DMS79 treated with DMSO at 0.1 percent for 48 hours (cell line): ENCODE results near the gene CCDC194.
A peak's percentile ranks its signal among the peaks of the same experiment; 100 is the strongest.

Source experiments
- DNase-seq: peaks from one replicate; lab custom pipeline; 2025; lab: John Stamatoyannopoulos, UW

Gene CCDC194

GRCh38 chr19:17405250-17406045 lies 11.5 kb upstream of the CCDC194 start, which contains the start of gene BST2:
TSS of gene BST2 (minus strand) at chr19:17405630. CDS start at chr19:17405575, 55 bp downstream.
- DNase-seq: no peak

DNA sequence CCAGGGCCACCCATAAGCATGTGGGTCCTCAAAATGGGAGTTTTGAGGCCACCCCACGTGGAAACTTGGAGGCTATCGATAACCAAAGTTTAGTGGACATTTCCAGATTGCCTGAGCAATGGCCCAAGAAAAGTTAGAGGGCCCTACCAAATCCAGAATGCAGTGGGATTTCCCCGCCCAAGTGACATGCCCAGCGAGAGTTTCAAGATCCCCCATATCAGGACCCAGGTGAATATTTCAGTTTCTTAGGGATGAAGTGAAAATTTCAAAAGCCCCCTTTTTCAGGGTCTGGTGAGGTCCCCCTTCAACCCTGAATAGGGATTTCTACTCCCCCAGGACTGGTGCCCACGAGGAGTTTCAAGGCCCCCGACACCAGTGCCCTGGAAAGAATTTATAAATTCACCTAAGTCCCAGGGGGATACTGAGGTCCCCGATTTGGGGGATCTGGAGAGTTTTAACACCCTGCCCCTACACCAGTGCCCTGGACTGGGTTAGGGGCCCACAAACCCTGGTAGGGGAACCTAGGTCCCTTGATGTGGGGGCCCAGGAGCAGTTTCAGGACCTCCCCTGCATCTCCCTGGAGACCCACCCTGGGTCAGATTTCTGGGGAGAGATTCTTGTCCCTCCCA lies 10.7 kb upstream of the CCDC194 start:
- no peak for DNase-seq

DNA sequence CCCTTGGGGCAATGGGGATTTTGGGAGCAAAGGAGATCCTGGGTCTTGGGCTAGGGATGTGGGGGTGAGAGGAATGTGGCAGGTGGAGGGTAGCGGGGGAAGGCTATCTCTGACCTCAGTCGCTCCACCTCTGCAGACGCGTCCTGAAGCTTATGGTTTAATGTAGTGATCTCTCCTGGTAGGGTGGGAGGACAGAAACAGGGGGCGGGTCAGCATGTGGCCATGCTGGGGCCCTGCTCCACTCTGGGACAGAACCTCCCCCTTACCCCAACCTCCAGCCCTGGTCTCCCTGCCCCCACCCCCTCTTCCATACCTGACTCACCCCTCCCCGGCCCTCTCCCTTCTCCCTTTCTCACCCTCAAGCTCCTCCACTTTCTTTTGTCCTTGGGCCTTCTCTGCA lies 10.0 kb upstream of the CCDC194 start:
- no peak for DNase-seq

DNA sequence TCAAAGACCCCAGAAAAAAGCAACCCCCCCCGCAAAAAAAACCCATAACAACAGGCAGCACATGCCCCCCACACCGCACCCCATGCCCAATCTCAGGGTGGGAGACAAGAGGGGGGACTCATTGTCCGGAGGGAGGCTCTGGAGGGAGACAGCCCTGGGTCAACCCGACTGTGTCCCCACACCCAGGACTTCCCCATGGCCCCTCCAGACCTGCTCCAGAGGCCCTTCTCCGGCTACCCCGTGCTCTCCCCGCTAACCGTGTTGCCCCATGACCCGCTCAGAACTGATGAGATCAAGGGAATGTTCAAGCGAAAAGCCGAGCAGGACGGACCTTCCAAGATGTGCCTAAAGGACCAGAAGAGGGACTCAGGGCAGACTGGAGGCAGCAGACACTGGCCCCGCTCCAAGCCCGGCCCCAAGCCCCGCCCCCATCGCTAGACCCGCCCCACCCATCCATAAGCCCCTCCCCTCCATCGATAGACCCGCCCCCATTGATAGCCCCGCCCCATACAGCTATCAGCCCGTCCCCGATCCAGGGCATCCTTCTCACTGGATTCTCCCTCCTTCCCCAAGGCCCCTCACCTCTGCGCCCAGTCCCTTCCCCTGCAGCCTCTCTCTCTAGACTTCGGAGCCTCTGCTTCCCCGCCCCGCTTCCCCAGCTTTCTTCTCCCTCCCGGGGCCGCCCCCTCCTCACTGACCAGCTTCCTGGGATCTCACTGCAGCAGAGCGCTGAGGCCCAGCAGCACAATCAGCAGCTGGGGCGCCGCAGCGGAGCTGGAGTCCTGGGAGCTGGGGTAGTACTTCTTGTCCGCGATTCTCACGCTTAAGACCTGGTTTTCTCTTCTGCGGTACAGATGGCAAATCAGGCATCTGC lies 9.2 kb upstream of the CCDC194 start:
- no peak for DNase-seq

DNA sequence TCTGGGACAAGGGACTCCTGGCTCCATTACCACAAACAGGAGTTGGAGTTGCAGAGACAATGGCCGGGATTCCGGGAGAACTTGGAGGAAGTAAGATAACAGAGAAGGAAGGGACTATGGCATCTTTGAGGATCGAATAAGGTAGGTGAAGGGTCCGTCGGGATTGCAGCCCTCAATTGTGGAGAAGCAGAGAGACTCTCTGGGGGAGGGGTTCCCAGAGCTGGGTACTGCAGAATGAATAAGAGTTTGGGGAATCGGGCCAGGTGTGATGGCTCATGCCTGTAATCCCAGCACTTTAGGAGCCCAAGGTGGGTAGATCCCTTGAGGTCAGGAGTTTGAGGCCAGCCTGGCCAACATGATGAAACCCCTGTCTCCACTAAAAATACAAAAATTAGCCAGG lies 7.6 kb upstream of the CCDC194 start:
- DNase-seq: no peak

DNA sequence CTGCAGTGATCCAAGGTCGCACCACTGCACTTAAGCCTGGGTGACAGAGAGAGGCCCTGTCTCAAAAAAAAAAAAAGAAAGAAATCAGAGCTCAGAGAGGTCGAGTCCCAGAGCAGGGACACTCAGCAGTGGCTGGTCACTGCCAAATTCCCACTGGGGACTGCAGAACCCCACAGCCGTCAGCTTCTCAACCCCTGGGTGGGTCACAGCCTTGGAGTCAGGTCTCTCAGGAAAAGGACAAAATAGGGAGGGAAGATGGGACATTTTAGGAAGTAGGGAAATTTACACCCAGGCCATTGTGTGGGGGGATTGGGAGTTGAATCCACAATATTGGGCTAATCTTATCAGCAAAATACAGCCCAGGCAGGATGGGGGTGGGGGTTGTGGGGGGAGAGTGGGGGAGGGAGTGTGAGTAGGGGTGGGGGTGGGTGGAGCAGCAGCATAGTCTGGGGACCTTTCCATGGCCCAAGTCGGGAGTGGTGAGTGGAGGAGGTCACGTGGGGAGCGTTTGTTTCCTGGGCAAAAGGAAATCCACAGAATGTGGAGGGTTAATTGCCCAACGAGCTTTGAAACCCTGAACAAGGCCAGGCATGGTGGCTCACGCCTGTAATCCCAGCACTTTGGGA lies 5.0 kb upstream of the CCDC194 start:
- DNase-seq: no peak

- no peak for DNase-seq
Measured at GRCh38 chr19:17394891-17395415, 957 bp upstream of the CCDC194 start.

DNA sequence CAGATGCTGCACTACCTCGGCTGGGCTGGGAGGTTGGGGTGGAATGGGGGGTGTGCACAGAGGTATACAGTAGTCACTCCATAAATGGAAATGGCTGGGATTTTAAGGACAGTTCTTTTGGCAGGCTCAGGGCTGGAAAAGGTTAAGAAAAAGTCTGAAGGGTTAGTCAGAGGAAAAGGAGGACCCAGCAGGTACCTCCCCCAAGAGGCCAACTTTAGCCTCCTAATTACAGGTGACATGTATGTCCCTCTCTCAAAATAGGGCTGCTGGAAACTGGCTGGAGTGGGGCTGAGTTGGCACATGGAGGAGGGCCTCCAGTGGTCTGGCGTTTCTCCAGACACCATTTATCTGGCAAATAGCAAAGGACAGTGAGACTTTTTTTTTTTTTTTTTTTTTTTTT lies 994 bp downstream of the CCDC194 start:
- DNase-seq: no peak

- DNase-seq: peak; percentile 43
Measured at GRCh38 chr19:17391371-17392151, 2.4 kb downstream of the CCDC194 start.

- peak; percentile 78 for DNase-seq
Measured at GRCh38 chr19:17390665-17391370, 3.2 kb downstream of the CCDC194 start.

DNA sequence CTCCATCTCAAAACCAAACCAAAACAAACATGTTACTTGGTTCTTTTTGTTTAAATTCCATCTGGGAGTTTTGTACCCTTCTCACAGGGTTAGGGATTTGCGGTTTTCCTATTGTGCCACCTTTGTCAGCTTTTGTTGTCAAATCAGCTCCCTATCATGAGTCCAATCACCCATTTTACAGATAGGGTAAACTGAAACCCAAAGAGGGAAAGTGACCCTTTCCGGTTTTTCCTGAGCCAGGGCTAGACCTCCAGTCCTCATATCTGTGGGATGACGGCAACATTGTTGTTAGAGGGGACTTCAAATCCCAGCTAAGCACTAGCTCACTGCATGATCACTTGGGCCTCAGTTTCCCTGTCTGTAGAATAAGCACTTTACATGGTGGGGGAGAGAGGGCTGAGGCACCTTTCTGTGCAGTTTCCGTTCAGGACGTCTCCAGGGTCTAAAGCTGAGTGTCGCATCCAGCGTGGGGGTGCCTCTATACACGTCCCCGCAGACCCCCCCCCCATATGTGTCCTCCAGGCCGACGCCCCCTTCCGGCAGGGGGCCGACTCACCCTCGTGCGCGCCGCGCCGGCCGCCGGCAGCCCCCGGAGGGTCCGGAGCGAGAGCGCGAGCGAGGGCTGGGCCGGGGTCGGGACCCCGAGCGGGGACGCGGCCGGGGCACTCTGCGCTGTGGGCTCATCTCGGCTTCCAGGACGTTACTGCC lies 3.9 kb downstream of the CCDC194 start:
- no peak for DNase-seq

DNA sequence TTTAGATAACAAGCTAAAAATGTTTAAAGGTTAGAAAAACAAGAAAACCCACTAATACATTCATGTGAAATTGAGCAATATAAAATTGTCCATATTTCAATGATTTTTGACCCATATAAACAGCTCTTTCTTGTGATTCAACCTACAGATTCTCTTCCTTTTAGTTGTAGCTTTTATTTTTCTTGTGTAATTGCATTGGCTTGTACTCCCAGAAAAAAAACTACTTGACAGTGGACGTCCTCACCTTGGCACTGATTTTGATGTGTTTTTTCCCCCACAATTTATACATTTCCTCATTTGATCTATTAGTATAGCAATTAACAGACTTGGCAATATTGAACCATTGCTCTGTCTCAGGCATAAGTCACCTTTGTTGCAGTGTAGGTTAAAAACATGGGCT lies 4.7 kb downstream of the CCDC194 start:
- no peak for DNase-seq

DNA sequence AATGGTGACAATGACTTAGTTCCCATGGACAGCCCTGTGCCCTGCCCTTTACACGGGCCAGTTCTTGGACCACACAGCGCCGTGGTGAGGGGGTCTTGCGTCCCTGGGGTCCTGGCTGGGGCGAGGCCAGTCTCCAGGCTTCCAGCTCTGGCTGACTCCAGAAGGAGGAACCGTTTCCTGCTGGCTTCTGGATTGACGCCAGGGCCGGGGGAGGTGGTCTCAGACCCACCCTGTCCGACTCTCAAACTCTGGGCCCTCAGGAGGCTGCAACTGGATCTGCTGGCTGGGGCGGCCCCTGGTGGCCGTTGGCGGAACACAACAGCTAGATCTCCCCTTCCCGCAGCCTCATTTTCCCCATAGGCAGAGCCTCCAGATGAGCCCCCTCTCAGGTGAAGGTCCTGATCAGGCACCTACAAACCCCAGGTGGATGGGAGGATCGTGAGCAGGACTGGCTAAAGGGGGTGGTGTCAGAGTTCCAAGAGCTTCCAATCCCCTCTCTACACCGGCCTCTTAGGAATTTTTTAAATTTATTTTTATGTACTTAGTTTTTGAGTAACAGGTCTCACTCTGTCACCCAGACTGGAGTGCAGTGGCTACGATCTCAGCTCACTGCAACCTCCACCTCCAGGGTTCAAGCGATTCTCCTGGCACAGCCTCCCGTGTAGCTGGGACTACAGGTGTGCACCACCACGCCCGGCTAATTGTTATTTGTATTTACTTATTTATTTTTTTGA lies 8.0 kb downstream of the CCDC194 start:
- peak; percentile 23 for DNase-seq

DNA sequence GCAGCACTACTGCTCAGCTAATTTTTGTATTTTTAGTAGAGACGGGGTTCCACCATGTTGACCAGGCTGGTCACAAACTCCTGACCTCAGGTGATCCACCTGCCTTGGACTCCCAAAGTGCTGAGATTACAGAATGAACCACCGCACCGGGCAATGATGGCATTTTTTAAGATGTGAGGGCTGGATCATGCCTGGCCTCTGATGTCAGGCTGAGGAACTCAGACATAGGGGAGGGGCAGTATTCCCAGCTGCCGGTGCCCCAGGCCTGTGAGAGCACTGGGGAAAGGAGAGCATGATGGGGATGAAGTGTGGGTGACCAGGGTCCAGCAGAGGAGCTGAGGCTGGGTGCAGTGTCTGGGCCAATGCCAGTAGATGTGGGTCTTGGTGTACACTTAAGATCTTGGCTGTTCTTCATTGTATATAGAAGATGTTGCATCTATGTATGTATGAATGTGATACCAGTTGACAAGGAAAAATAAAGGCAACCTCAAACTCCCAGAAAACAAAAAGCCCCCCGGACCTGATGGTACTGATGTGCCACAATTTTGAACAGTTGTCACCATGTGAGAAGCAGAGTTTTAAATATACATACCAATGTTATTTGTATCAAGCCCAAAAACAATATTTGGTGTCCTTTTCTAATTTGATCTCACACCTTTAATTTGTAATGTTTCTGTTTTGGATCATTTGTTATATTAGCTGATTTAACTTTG lies 13.4 kb downstream of the CCDC194 start:
- DNase-seq: no peak

DNA sequence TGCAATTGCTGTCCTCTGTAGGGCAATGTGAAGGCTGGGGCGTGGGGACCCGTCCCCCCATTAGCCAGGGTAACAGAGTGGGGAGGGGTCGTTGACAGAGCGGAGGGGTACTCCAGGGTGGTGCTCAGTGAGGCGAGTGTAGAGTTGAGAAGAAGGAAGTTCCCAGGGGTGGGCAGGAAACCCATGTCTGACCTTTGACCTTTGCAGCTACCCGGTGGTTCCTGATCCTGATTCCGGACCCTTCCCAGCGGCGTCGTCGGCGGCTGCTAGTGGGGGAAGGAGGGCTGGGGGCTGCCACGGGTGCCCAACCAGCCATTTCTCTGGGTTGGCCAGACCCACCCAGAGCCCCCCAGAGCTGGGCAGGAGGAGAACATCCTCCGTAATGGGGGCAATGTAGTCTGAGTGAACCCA lies 14.8 kb downstream of the CCDC194 start:
- no peak for DNase-seq

DNA sequence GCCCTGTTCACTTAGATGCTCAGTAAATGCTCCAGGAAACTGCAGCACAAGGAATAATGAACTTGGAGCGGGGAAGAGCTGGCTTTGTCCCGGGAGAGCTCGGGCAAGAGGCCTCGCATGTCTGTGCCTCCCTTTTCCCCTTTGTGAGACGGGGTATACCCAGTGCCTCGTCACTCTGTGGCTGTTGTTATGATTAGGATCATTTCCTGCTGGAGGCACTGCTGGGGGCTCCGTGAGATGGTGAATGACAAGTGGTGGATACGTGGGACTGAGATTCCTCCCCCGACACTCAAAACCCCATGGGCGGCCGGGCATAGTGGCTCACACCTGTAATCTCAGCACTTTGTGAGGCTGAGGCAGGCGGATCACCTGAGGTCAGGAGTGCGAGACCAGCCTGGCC lies 15.7 kb downstream of the CCDC194 start:
- no peak for DNase-seq

DNA sequence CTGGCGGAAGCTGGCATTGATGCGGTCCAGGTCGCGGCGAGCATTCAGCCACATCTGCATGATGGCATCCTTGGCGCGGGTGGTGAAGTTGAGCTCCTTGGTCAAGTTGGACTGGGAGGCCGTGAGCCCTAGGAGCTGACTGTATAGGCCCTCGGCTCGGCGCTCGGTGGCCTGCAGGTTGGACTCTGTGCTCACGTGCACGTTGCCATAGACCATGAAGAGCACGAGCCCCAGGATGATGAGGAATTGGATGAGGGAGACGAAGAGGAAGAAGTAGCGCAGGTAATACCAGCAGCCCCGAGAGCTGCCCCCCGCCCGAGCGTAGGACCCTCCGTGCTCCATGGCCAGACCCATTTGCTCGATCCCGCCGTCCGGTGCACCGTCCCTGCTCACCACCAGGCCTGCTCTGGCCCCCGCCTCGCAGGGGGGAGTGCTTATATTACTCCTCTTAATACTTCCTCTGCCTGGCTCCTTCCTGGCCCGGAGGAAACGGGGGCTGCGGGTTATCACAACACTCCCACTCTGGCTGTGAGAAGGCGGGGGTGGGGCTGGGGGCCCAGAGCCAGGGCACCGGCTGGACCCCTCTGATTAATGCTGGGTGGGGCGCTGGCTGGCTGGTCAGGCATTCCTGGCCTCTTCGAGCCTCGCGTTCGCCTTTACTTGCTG lies 16.9 kb downstream of the CCDC194 start, which contains the start of gene PLVAP:
TSS of gene PLVAP (minus strand) at position 408 of the 666 bp plus-strand sequence. CDS start at position 354, 54 bp downstream.
- no peak for DNase-seq
